Peyer's patch (tissue), 4 donors: Measurements from ENCODE around the gene EPB41L4B. TPM values are rescaled to one million over a fixed set of nuclear protein-coding genes. Genes with fewer than 3 reads are reported as not detected.
A peak's percentile ranks its signal among the peaks of the same experiment; 100 is the strongest.

ENCODE experiments used
- DNase-seq, 3 donors: peaks; one replicate each; pipeline ENCODE4 v3.0.0-alpha.2; 2017 to 2019
- H3K27ac ChIP-seq, 4 donors: fragments of 200-600 bp; sonication (generic); one replicate each; pipeline ENCODE4 v1.5.1; 2016 to 2019
- H3K27me3 ChIP-seq, 2 donors: fragments of 200-600 bp; sonication (generic); one replicate each; pipeline ENCODE4 v1.5.1; 2019
- H3K36me3 ChIP-seq, 3 donors: fragments of 200-600 bp; sonication (generic); one replicate each; pipeline ENCODE4 v1.5.1; 2016 to 2019
- H3K4me1 ChIP-seq, 4 donors: fragments of 200-600 bp; sonication (generic); one replicate each; pipeline ENCODE4 v1.5.1; 2016 to 2019
- H3K4me3 ChIP-seq, 4 donors: fragments of 200-600 bp; sonication (generic); 1 replicate in 3 of 4; 2 replicates in 1 of 4; pipeline ENCODE4 v1.5.1; 2016 to 2019; ENCODE audit warnings: mild to moderate bottlenecking in 1 of 4
- H3K9me3 ChIP-seq, 4 donors: fragments of 200-600 bp; sonication (generic); one replicate each; pipeline ENCODE4 v1.5.1; 2016 to 2019; ENCODE audit warnings: mild to moderate bottlenecking in 1 of 4
- POLR2A ChIP-seq, 2 donors: fragments of 450-650 bp; IDR thresholded peaks; one replicate each; pipeline ENCODE4 v1.5.1; 2017; ENCODE audit warnings: antibody characterized with exemption in 2 of 2, mild to moderate bottlenecking in 2 of 2, moderate library complexity in 2 of 2
- total RNA-seq, 4 donors: library from RNA; depleted of rRNA; stranded (reverse); fragments of >200 nt; gene quantifications; one replicate each; pipeline ENCODE4 v1.1.0, GENCODE V29; 2016
- TF ChIP-seq, protein P1 (sequence below), 6 experiments: fragments of 450-650 bp in 4 of 6; fragments of 200-600 bp in 2 of 6; sonication (generic) in 1 of 6; IDR thresholded peaks; one replicate each; pipeline ENCODE4 v1.5.1; 2017 to 2019; ENCODE audit warnings: antibody characterized with exemption in 6 of 6, mild to moderate bottlenecking in 3 of 6, moderate library complexity in 1 of 6

EPB41L4B gene
- total RNA-seq, 4 donors from 2014 or later, result 20.6 to 135 (median 78.2) TPM

DNA sequence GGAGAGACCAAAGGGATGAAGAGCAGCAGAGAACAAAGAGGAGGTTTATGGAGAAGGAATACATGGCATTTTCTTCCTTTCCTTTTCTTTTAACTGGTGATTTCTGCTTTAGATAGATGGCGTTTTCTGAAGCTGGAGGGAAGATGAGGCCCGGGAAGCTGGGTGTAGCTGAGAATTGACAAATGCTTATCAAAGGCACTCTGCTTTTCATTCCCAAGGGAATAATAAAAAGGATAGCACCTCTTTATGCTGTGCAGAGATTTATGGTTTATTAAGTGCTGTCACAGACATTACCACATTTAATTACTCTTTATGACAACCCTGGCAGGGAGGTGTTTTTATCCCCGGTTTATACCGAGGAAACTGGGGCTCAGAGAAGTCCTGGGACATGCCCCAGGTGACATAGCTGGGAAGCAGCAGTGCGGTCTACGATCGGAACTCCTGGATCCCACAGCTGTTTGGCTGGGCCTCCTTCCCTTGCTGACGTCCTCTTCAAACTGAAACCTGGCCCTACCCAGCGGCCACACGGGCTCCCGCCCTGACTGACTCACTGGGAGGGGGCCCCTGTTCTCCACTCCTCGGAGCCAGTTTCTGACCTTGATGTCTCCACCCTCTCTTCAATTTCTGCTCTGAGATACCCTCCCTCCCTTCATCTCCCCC lies 8.2 kb upstream of the EPB41L4B start:
- peak overlapping the region in 2 of 4 donors; percentile 10 to 20 for H3K4me3 ChIP-seq

DNA sequence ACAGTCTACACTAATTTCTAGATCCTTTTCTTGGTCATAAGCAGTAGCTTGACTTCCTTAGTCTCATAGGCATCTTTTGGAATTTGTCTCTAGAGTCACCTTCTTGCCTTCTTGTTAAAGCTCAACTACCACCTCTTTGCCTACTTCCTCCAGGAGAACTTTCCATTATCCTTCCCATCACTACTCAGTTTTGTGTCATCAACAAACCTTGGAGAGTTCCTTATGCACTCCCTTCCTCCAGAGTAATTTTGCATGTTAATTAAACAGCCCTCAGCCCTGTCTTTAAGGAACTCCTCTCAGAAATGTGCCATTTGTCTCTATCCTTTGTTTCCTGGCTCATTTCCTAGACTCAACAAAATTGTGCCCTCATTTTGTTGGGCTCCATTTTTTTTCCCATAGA lies 4.2 kb upstream of the EPB41L4B start:
- TF ChIP-seq, protein P1, sequence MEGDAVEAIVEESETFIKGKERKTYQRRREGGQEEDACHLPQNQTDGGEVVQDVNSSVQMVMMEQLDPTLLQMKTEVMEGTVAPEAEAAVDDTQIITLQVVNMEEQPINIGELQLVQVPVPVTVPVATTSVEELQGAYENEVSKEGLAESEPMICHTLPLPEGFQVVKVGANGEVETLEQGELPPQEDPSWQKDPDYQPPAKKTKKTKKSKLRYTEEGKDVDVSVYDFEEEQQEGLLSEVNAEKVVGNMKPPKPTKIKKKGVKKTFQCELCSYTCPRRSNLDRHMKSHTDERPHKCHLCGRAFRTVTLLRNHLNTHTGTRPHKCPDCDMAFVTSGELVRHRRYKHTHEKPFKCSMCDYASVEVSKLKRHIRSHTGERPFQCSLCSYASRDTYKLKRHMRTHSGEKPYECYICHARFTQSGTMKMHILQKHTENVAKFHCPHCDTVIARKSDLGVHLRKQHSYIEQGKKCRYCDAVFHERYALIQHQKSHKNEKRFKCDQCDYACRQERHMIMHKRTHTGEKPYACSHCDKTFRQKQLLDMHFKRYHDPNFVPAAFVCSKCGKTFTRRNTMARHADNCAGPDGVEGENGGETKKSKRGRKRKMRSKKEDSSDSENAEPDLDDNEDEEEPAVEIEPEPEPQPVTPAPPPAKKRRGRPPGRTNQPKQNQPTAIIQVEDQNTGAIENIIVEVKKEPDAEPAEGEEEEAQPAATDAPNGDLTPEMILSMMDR (IDR thresholded peaks at IDR 0.05), result no peak
- TF ChIP-seq POLR2A (IDR thresholded peaks at IDR 0.05), result no peak
- Histone ChIP-seq H3K27ac (no peak overlapping the region), H3K27me3 (no peaks in the 10 kb centered on the region), H3K9me3 (no peaks in the 10 kb centered on the region), H3K4me3 (no peak overlapping the region), H3K36me3 (no peaks in the 10 kb centered on the region), H3K4me1 (peaks cover 0 to 13% (median under 1%) of the 10 kb centered on the region in 4 donors)
- DNase-seq, result no peak

More for the DNA sequence above, 8.2 kb upstream of the EPB41L4B start:
- no peaks in the 10 kb centered on the region for H3K9me3 ChIP-seq
- no peaks in the 10 kb centered on the region for H3K27me3 ChIP-seq
- peak overlapping the region in 3 of 4 donors; percentile 50 to 80 (median 58) for H3K27ac ChIP-seq
- peaks cover 0 to 11% (median 0%) of the 10 kb centered on the region in 4 donors for H3K4me1 ChIP-seq
- peak in 2 of 3 donors; percentile 80 to 85 for DNase-seq
- TF ChIP-seq, protein P1 (IDR thresholded peaks at IDR 0.05), result no peak
- peak in 1 of 2 donors; percentile 52 for TF ChIP-seq POLR2A (IDR thresholded peaks at IDR 0.05)
- H3K36me3 ChIP-seq, result no peaks in the 10 kb centered on the region

DNA sequence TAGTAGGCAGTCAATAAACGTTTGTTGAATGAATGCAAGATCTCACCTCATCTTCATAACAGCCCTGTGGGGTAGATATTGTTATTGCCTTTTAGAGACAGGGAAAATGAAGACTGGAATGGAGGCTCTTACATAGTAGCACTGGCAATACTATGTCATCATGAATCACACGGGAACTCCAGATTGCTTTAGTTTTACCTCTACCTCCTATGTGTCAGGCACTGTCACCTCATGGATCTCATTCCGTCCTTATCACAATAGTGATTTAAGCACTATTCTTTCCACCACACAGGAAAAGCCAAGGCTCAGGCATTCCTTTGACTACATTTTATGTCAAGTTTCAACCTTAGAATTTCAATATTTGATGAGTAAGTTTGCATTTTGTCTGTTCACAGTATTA lies 2.9 kb upstream of the EPB41L4B start:
- Histone ChIP-seq H3K36me3 (no peaks in the 10 kb centered on the region), H3K4me3 (no peak overlapping the region), H3K9me3 (no peaks in the 10 kb centered on the region), H3K27ac (no peak overlapping the region), H3K27me3 (peaks cover 0 to 10% of the 10 kb centered on the region in 2 donors), H3K4me1 (peaks cover 0 to 5% (median 2%) of the 10 kb centered on the region in 4 donors)
- no peak for TF ChIP-seq POLR2A (IDR thresholded peaks at IDR 0.05)
- TF ChIP-seq, protein P1 (IDR thresholded peaks at IDR 0.05), result no peak
- no peak for DNase-seq

DNA sequence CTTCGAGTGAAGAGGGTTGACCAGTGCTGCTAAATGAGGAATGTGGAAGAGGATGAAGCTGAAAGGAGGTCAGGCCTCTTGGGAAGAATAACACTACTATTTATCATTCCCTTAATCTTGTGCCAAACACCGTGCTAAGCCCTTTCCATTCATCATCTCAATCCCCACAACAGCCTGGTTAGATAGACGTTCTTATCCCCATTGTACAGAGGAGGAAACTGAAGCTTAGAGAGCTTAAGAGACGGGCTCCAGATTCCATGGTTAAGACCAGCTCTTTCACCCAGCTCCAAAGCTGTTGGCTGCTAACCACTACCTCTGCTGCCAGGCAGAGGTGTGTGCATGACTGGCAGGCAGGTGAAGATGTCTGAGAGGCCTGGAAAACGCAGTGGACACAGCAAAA lies 868 bp upstream of the EPB41L4B start:
- Histone ChIP-seq H3K4me3 (no peak overlapping the region), H3K36me3 (no peaks in the 10 kb centered on the region), H3K27me3 (peaks cover 0 to 10% of the 10 kb centered on the region in 2 donors), H3K9me3 (no peaks in the 10 kb centered on the region), H3K4me1 (peaks cover 0 to 8% (median 2%) of the 10 kb centered on the region in 4 donors), H3K27ac (no peak overlapping the region)
- no peak for DNase-seq
- TF ChIP-seq, protein P1 (IDR thresholded peaks at IDR 0.05), result no peak
- no peak for TF ChIP-seq POLR2A (IDR thresholded peaks at IDR 0.05)

DNA sequence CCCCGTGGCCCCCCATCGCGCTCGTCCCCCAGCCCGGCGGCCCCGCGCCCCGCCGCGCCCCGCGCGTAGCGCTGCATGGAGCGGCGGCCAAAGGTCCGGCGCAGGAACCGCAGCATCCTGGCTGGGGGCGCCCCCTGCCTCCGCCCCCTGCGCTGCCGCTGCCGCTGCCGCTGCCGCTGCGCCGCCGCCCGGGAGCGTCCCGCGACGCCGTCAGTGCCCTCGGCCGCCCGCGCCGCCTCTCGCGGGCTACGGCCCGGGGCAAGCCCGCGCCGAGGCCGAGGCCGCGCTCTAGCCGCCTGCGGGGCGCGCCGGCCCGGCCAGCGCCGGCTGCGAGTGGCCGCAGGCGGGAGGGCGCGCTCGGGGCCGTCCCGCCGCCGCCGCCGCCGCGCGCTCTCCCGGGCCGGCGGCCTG lies 523 bp downstream of the EPB41L4B start:
- Histone ChIP-seq H3K4me1 (peaks cover 0 to 13% (median 4%) of the 10 kb centered on the region in 4 donors), H3K4me3 (peak overlapping the region in 3 of 4 donors; percentile 20 to 76 (median 75)), H3K36me3 (no peaks in the 10 kb centered on the region), H3K9me3 (no peaks in the 10 kb centered on the region), H3K27me3 (peaks cover 0 to 10% of the 10 kb centered on the region in 2 donors), H3K27ac (peak overlapping the region in 1 of 4 donors; percentile 90)
- peak in 1 of 3 donors; percentile 72 for DNase-seq
- peak in 1 of 2 donors; percentile 21 for TF ChIP-seq POLR2A (IDR thresholded peaks at IDR 0.05)
- TF ChIP-seq, protein P1 (IDR thresholded peaks at IDR 0.05), result peak in 1 of 6 experiments; percentile 47
